GM10266 (cell line): Measurements from ENCODE around the gene DHRS12.

ENCODE experiments used
- DNase-seq: peaks from one replicate; pipeline ENCODE4 v3.0.0; 2012; ENCODE audit errors: extremely low spot score
- TF ChIP-seq, protein P1 (sequence below): IDR thresholded peaks from 2 replicates; pipeline ENCODE4 v1.5.1; 2012; ENCODE audit warnings: mild to moderate bottlenecking, low read depth; ENCODE audit not compliant: control insufficient read depth, insufficient read depth; ENCODE audit errors: missing control alignments

Gene DHRS12

DNA sequence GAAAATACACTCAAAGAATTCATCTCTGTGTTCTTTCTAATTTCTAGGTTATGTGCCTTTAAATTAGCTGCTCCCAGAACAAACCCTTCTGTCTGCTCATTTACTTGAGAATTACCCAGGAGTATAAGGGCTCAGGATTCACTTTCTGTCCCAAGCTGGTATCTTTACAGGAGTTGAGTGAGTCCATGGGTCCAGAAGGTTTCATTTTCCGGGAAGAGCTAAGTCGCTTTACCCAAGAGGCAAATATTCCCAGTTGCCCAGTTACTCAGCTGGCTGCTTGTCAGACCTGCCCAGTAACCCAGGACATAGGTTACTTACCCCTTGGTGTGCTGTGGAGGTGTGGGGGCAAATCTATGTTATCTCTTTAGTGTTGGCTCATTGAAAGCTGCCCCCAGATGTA lies 47.3 kb downstream of the DHRS12 start:
- no peak for DNase-seq
- TF ChIP-seq, protein P1, sequence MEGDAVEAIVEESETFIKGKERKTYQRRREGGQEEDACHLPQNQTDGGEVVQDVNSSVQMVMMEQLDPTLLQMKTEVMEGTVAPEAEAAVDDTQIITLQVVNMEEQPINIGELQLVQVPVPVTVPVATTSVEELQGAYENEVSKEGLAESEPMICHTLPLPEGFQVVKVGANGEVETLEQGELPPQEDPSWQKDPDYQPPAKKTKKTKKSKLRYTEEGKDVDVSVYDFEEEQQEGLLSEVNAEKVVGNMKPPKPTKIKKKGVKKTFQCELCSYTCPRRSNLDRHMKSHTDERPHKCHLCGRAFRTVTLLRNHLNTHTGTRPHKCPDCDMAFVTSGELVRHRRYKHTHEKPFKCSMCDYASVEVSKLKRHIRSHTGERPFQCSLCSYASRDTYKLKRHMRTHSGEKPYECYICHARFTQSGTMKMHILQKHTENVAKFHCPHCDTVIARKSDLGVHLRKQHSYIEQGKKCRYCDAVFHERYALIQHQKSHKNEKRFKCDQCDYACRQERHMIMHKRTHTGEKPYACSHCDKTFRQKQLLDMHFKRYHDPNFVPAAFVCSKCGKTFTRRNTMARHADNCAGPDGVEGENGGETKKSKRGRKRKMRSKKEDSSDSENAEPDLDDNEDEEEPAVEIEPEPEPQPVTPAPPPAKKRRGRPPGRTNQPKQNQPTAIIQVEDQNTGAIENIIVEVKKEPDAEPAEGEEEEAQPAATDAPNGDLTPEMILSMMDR, result no peak

DNA sequence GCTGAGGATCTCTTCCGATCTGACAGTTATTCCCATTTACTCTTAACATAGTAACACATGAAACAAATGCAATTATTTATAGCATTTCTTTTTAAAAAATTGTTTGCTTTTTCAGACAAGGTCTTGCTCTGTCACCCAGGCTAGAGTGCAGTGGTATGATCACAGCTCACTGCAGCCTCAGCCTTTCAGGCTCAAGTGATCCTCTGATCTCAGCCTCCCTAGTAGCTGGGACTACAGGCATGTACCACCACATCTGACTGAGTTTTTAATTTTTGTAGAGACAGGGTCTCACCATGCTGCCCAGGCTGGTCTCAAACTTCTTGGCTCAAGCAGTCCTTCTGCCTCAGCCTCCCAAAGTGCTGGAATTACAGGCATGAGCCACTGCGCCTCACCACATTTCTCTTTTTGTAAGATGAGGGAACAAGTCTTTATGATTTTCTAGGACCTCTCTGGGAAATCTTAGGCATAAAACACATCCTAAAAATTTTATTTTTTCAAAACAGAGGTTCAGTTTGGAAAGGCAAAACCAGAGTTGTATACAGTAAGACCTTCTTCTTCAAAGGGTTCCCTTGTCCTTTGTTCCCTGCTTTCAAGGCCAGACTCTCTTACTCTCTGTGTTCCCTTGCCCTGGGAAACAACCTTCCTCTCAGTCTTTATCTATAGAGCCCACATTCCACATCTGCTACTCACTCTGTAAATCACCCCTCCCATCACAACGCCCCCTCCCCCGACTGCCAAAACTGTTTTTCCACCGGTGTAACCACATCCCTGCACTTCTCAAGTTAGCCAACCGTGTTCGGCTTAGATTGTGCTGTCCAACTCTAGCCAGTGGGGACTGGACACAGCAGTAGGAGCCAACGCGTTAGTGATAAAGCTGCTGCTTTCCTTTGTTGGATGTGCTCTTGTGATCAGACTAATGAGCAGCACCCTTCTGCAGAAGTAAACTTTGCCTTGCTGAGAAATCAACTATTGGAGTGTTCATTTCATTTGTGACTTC lies 56.2 kb downstream of the DHRS12 start:
- TF ChIP-seq, protein P1, result no peak
- DNase-seq, result no peak

DNA sequence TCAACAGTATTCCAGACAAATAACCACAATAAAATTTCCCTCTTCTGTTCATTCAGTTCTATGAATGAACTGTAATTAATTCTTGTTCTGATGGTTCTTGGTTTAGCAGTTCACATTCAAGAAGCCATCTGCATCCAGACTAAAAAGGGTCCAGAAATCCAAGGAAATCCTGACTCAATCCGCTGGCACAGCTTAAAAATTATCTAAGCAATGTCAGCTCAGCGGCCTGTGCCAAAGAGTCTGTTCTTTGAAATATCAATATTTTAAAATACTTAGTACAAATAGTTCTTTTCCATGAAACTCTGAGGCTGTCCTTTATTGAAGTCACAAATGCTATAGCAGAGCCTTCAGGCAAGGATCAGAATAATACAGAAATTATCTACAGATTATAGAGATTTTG lies 57.2 kb downstream of the DHRS12 start:
- no peak for DNase-seq
- TF ChIP-seq, protein P1, result no peak

DNA sequence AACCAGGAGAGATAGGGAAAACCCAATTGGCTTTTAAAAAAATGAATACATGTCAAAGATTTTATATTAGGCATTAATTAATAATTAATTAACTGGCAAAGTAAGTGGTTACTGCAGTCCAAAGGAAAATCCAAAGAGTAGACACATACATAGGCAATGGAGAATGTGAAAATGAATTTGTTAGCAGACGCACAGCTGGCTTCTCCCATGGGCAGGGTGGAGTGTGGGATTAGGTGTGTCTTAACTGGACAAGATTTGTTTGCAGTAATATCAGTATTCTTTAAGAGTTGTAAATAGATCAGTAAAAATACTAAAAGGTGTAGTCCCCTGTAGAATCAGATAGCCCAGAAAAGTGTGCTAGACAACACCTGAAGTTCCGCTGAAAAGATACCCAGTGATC lies 58.7 kb downstream of the DHRS12 start:
- DNase-seq, result no peak
- TF ChIP-seq, protein P1, result no peak

DNA sequence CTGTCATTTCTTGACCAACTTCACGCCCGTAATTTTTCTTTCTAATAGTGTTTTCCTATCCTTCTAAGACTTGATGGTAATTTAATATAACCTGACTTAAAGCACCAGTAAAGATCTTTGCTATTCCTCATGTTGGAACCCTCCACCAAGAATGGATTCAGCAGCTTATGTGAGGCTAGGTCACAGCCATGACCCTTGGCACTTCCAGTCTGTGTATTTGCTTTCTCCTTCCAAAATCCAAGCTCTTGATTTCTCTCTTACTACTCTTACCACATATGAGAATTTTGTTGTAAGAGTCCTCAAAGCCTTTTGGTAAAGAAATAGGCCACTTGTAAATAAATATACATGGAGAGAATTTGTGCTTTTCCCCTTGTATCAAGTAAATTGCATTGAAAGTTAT lies 61.4 kb downstream of the DHRS12 start:
- DNase-seq, result no peak
- TF ChIP-seq, protein P1, result no peak

DNA sequence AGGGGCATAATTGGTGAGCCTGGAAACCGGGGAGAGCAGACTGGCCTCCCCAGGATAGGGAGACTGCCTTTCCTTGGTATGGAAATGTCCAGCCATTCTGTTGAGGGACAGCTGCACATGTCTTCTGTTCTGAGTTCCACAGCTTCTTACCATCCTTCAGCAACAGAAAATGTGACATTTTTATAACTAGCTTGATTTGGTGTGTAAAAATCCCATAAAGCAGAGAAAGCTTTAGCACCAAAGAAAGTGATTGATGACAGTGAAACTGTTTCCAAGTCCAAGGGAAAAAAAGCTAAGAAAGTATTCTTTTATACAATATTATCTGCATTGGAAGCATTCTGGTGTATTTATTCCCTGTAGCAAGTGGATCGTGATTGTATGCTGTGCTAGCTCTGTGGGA lies 61.9 kb downstream of the DHRS12 start:
- TF ChIP-seq, protein P1, result no peak
- no peak for DNase-seq

DNA sequence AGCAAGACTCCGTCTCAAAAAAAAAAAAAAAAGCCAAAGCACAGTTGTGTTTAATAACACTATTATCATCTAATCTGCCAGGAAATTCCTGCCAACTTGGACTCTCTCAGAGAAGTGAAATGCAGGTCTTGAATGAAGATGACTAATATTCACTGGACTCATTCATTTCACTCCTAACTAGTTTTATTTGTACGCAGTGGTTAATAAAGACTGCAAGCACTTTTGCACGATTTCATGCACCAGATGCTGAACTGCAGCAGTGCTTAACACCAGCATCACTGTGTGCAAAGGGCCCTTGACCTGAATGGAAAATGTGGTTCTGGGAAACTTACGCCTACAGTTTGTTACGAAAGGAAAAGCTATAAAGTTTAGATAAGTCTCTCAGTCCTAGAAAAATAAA lies 63.3 kb downstream of the DHRS12 start:
- no peak for DNase-seq
- TF ChIP-seq, protein P1, result no peak
